ENCODE measurements around the gene ABHD12B.

Gene ABHD12B, protein sequence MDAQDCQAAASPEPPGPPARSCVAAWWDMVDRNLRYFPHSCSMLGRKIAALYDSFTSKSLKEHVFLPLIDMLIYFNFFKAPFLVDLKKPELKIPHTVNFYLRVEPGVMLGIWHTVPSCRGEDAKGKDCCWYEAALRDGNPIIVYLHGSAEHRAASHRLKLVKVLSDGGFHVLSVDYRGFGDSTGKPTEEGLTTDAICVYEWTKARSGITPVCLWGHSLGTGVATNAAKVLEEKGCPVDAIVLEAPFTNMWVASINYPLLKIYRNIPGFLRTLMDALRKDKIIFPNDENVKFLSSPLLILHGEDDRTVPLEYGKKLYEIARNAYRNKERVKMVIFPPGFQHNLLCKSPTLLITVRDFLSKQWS

GRCh38 chr14:50871914-50872732 lies at the start of gene ABHD12B:
TSS of gene ABHD12B (plus strand) at chr14:50872053. CDS start at chr14:50872175, 122 bp downstream.
- no peak for DNase-seq

DNA sequence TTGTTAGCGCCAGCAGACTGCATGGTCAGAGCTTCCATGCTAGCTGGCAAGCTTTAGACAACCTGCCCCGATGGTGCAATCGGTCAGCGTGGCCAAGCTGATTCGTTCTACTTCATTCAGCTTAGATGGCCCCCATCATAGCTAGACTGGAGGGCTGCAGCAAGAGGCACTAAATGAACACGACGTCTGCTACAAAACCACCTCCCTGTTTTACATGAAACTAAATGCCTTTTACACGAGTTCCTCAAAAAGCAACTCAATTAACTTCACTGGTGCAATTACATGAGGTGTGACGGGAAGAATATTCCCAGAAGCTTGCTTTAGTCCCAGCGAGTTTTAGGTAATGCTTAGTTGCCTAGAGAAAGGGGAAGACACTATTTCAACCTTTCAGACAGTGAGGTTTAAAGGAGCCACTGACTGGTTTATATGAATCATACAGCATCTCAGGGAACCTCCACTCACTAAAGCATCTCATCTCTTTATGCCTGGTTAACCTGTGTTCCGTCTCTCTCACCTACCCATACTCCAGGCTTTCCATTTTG lies 49.3 kb upstream of the ABHD12B start:
- DNase-seq = peak; percentile 26

GRCh38 chr14:50823051-50823761 lies 48.6 kb upstream of the ABHD12B start:
- DNase-seq = no peak

DNA sequence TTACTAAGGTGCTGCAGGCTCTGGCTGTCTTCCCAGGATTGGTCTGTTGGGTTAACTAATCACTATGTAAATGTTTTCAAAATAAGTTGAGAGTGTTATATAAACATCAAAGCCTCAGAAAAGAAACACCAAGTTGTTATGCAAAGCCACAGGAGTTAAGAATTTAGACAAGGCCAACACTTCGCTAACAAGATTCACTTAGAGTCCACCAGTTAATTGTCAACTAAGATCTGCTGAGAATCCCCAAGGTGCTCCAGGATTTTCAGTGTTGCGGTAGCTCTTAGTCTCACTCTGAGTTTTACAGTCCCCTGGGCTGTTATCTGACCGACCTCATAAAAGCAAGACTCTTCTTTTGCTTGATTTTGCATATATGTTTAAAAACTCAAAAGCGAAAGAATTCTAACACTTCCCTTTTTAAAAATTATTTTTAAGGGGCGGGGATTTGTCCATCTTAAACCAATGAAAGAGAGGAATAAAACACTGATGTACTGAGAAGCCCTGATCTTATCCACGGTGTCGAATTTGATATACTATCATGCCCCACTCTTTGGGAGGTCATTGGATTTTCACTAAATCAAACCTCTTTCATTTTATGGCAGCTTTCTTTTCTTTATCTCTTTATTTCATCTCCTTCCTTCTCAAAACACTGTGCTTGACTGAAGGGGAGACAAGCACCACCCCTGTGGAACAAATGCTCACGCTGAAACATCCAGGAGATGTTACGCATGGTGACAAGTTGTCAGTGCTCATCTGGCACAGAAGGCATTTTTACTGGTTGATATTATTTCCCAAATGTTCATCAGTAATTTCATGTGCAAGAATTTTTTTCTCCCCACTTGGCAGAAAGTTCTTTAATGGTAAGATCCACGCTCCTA lies 47.9 kb upstream of the ABHD12B start:
- no peak for DNase-seq

DNA sequence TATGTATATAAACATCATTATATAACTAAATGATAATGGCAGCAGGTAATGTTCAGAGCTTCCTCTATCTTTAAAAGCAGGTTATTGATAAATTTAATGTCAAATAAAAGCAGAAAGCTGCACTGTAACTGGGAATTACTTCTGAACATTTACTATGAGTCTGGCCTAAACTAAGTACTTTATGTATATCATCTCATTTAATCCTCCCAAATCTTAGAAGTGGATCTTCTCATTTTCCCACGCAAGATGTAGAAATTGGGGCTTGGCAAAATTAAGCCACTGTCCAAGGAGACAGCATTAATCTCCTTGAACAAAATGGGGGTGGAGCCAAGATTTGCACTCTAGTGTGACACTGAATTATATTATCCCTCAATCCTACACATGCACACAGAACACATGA lies 46.5 kb upstream of the ABHD12B start:
- DNase-seq = no peak

- DNase-seq = no peak
Observed at GRCh38 chr14:50826681-50827080, 45.2 kb upstream of the ABHD12B start.

DNA sequence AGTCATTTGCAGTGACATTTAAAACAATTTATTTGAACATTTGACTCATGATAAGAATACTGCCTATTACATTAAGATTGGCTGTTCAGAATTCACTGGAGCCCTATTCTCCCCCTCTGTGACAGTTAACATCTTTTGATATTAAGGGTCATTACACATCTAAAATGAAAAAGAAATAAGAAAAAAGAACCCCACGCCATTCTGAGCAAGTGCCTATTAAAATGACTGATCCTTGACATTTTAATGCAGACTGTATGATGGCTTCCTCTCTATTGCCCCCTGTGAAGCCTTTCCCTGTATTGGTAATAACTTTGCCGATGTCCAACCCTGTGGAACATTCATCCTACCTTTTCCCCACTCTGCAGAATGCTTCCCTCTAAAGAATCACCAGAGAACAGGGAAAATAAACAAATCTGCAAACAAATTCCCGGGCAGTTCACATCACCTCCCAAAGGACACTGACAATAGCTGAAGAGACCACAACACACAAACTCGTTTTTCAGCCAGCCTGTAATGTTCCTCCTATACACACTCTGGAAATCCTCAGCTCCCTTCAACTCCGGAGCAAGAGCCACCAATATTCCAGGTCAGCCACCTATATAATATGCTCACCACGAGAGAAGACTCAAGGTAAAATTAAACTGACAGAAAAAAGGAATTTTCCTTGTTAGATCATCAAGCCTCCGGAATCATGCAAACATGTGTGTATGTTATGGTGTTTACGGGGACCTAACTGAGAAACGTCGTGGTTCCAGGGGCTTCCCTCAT lies 42.9 kb upstream of the ABHD12B start:
- no peak for DNase-seq

DNA sequence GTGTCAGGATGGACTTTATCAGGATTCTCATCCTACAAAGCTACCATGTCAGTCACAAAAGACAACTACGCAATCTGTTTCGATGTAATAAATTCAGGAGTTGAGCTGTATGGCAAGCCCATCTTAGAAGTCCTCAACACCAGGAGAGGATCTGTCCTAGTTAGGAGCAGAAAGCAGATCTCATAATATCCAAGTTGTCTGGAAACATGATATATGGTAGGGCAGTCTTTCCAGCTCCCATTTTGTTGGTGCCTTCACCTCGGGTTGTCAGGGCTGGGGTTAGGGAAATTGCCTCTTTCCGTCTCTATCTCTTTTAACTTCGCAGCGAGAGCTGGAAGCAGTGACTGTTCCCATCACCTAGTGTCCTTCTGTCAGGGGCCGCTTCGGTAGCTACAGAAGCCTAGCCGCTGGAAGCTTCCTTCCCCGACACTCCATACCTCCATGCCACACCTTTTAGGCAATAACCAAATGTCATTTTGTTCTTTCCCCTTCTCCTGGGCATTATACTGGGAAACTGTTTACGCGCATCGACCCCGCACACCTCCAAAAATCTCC lies 42.3 kb upstream of the ABHD12B start:
- no peak for DNase-seq

DNA sequence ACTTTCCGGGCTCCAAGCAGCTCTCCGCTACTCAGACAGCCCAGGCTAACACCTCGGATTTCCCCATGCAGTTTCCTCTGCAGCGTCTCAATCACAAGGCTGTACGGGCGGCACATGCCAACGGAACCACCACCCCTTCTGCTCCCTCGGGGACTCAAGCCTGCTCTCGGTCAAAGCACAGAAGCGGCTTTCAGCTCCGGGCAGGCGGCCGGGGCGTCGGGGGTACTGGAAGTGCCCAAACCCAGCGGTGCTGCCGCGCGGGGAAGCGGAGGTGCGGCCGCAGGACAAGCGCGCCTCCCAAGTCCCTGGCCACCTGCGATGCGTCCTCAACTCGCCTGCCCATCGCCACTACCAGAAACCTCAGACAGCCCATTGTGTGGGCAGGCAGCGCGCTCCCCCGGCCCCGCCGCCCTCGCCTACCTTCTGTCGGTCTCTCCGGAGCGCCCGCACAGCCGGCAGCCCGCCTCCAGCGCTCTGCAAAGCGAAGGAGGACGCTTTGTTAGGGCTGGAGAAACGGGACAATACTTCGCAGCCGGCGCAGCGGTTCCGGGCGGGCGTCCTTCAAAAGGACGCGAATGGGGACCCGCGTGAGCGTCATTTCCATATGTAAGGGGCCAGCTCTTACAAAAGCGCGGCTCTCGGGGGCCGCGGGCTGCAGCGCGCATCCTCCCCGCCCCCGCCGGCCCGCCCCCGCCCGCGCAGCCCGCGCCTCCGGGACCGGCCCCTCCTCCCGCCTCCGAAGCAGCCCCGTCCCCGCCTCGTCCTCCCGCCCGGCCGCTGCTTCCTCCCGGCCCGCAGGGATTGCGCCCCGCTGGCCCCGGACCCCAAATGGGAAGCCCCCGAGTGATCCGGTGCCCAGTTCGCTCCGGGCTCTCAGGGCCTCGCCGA lies 41.6 kb upstream of the ABHD12B start:
- DNase-seq = peak; percentile 64

DNA sequence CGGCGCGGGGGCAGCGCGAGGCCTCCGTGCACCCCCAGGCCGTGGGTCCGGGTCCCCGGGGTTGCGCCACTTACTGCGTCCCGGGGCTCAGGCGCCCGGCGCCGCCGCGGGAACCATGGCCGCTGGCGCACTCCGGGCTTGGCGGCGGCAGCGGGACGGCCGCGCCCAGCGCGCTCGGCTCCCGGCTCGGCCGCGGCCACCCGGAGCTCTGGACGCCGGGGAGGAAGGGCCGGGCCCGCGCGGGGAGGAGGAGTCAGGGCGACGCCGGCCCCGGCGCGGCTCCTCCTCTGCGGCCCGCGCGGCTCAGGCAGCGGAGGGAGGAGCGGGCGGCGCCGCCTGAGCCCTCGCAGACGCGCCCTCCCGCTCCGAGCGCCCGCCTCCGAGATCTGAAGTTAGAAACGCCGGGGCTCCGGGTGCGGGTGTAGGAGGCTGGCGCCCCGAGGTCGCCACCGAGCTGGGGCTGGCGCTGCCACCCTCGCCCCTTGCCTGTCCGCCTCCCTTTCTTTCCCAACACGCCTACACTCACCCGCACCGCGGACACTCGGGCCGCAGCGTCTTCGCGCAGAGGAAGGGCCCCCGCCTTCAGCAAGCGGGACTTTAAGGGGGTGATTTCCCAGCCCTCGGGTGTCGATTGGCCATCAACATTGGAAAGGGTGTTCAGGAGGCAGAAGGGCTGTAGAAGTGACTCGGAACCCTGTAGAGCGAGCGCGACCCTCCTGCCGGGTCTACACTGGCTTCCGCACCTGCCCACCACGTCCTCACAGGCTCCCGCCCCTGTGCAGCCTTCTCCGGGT lies 40.7 kb upstream of the ABHD12B start, which contains the start of gene NIN:
Gene NIN (minus strand): TSS at position 231 of the 794 bp plus-strand sequence. CDS start 9,106 bp downstream, outside the sequence.
- DNase-seq = peak; percentile 69

- no peak for DNase-seq
Observed at GRCh38 chr14:50831726-50832168, 40.1 kb upstream of the ABHD12B start.

GRCh38 chr14:50832935-50833630 lies 38.8 kb upstream of the ABHD12B start:
- no peak for DNase-seq

DNA sequence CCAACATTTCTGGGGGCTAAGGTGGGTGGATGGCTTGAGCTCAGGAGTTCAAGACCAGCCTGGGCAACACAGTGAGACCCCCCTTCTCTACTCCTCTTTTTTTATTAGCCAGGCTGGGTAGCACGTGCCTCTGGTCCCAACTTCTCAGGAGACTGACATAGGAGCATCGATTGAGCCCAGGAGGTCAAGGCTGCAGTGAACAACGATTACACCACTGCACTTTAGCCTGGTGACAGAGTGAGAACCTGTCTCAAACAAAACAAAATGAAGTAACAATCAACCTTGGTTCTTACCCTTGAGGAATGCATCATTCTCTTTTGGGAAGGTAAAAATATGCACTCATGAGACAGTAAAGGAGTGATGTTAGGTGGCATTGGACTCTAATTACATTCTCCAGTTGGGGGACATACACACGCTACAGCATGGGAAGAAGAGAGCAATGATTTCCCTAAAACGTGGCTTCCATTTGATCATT lies 37.0 kb upstream of the ABHD12B start:
- no peak for DNase-seq

GRCh38 chr14:50835280-50835679 lies 36.6 kb upstream of the ABHD12B start:
- DNase-seq = peak; percentile 33

DNA sequence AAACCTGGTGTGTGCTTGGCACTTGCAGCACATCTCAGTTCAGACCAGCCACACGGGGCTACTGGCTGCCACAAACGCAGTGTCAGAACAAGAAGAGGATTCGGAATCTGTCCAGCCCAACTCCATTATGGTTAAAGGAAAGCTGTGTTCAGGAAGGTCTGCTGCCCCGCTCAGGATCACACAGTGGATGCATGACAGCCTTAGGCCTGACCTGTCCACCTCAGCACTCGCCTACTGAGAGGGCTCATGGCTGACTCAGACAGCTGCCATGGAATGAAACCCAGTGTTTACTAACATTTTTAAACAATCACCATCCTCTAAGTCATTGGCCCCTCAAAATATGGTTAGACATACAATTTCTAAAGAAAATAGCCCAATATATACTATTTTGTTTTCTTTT lies 35.3 kb upstream of the ABHD12B start:
- no peak for DNase-seq

GRCh38 chr14:50837271-50837670 lies 34.6 kb upstream of the ABHD12B start:
- DNase-seq = no peak

DNA sequence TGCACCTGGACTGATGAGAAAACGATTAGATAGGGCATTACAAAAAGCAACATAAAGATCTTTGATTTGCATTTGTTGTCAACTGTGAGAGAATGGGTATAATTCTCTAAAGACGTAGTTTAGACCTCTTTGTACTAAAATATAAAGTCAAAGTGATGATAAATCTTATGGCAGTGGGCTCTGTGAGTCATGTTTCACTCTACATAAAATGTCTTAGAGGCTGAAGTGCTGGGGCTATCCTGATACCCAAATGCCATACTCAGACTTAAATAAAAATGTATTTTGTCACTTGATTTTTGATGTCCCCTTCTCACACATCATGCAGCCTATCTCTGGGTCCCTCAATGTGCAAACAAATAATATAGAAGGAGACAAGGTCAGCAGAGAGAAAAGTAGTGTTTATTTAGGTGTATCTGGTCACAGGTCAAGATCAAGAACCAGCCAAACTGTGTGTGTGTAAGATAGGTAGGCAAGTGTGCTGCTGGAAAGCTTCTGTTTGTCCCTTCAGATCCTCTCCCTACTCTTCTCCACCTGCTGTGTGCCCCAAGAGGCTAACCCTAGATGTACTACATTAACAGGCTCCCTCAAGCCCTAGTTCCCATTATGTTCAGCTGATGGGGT lies 33.9 kb upstream of the ABHD12B start:
- no peak for DNase-seq

- no peak for DNase-seq
Observed at GRCh38 chr14:50839048-50839447, 32.8 kb upstream of the ABHD12B start.

Measured in activated CD4-positive, alpha-beta T cell treated with anti-CD3 and anti-CD28 coated beads, Interleukin-2, amount 50 U/mL, for 16 hours (primary cell).